GM12864 (cell line): ENCODE measurements around the gene CCDC61.

Source experiments
- DNase-seq: peaks from one replicate; pipeline ENCODE4 v3.0.0-alpha.2; 2011; ENCODE audit warnings: low read depth
- H3K4me3 ChIP-seq: 2 replicates; pipeline ENCODE4 v1.5.1; 2011; ENCODE audit warnings: mild to moderate bottlenecking, low read depth, low read length, control low read depth
- TF ChIP-seq, protein P1 (sequence below): IDR thresholded peaks from 2 replicates; pipeline ENCODE4 v1.5.1; 2011; ENCODE audit warnings: low read depth, mild to moderate bottlenecking, moderate library complexity, low read length, control low read depth, inconsistent platforms; ENCODE audit errors: missing control alignments

CCDC61 gene

DNA sequence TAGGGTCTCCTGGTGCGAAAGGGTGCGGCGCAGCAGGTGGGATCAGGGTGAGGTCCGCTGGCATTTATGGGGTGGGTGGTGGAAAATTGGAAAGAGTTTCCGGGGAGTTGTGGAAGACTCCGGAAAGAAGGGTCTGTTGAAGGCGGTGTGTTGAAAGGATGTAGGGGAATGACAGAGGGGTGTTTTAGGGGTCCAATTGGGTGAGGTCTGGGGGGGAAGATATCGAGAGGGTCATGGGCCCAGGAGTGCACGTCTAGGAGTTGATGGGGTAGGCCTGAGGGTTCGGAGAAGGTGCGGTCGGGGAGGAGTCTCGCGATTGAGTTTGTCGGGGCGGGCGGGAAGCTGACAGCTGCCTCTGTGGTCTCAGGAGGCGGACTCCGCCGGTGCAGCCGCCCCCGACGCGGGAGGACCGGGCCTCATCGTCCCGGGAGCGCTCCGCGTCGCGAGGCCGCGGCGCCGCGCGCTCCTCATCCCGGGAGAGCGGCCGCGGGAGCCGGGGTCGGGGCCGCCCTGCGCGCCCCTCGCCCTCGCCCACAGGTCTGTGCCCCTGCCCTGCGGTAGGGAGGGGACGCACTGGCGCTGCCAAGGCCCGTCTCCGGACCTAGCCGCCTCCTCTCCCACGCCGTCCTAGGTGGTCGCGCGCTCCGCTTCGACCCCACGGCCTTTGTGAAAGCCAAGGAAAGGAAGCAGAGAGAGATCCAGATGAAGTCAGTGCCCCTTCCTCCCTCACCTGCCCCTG is 20.6 kb downstream of the CCDC61 start:
- TF ChIP-seq, protein P1, sequence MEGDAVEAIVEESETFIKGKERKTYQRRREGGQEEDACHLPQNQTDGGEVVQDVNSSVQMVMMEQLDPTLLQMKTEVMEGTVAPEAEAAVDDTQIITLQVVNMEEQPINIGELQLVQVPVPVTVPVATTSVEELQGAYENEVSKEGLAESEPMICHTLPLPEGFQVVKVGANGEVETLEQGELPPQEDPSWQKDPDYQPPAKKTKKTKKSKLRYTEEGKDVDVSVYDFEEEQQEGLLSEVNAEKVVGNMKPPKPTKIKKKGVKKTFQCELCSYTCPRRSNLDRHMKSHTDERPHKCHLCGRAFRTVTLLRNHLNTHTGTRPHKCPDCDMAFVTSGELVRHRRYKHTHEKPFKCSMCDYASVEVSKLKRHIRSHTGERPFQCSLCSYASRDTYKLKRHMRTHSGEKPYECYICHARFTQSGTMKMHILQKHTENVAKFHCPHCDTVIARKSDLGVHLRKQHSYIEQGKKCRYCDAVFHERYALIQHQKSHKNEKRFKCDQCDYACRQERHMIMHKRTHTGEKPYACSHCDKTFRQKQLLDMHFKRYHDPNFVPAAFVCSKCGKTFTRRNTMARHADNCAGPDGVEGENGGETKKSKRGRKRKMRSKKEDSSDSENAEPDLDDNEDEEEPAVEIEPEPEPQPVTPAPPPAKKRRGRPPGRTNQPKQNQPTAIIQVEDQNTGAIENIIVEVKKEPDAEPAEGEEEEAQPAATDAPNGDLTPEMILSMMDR = no peak
- peak overlapping the region; percentile 68 for H3K4me3 ChIP-seq
- DNase-seq = no peak

DNA sequence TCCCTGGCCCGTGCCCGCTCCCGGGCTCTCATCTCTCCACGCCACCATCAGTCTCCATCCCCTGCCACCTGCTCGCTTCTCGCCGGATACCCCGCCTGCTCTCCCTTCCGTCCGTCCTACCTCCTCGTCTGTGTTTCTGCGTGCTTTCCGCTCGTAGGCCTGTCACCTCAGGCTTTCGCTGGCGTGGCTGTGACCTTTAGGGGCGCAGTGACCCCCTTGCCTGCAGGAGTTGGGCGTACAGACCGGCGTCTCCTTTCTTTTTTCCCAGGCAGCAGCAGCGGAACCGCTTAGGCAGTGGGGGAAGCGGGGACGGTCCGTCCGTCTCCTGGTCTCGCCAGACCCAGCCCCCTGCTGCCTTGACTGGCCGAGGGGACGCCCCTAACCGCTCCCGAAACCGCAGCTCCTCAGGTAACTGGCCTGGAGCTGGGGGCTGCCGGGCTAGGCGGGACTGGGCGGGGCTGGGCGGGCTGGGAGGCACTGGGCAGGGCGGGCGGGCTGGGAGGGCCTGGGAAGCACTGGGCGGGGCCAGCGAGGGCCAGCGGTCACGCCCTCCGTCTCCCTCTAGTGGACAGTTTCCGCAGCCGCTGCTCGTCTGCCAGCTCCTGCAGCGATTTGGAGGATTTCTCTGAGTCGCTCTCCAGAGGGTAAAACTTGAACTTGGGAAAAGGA is 21.3 kb downstream of the CCDC61 start:
- TF ChIP-seq, protein P1 = peak; percentile 83
- peak overlapping the region; percentile 68 for H3K4me3 ChIP-seq
- no peak for DNase-seq

DNA sequence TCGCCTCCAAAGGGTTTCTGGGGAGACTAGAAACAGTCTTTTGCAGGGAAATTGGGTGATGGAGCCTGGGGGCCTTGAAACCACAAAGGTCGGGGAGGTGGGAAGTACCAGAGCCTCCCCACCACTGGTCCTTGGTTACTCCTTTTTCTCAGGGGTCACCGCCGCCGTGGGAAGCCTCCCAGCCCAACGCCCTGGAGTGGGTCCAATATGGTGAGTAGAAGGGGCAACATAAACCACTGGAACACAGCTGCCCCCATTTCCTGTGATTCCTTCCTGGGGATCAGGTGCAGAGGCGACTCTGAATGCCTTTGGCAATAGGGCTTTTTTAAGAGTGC is 21.8 kb downstream of the CCDC61 start:
- DNase-seq = no peak

DNA sequence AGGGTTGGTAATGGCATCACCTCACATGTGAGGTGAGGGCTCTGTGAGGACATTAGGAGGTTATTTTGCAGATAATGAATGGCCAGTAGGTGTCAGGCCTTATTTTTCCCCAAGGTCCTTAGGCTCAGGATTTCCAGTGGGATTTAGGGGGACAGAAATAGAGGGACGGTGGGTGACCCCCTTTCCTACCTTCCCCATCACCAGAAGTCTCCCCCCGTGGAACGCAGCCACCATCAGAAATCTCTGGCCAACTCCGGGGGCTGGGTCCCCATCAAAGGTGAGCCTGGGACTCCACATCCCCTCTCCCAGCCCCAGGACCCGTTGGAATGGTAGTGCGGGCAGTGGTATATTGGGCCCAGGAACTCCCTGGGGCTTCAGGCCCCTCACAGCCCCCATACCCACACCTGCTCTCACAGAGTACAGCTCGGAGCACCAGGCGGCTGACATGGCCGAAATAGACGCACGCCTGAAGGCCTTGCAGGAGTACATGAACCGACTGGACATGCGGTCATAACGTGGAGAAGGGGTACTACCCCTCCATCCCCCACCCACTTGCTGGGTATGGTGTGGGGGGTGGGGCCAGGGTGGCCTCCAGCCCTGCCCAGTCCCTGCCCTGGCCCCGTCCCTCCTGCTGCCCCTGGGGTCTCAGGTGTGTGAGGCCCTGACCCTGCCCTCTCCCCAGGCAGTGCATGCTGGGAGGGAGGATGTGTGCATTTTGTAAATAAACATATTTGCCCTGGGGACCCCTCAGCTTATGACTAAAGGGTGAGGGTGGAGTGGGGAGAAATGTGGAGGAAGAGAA is 22.8 kb downstream of the CCDC61 start:
- TF ChIP-seq, protein P1 = no peak
- H3K4me3 ChIP-seq = no peak overlapping the region
- no peak for DNase-seq

More for the DNA sequence above, 21.8 kb downstream of the CCDC61 start:
- H3K4me3 ChIP-seq = no peak overlapping the region
- TF ChIP-seq, protein P1 = no peak

DNA sequence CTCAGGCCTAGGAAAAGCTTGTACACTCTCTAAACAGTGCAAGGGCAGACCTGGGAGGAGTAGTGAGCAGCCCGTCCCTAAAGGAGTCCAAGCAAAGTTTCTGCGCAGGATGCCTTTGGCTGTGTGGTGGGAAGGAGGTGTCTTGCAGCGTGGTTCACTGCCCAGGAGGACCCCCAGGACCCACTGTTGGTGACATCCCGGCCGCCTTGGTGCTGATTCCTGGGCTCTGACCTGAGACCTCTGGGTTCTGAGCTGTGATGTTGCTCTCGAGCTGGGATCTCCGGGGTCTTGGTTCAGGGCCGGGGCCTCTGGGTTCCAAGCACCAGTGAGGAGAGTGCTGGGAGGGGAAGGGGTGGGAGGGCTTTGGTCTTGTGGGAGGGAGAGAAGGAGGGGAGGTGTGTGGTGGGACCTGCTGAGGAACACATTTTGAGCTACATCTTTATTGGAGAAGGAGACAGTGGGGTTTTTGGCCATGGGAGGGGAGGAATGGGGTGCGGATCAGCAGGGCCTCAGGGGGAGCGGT is 23.5 kb downstream of the CCDC61 start:
- no peak overlapping the region for H3K4me3 ChIP-seq
- TF ChIP-seq, protein P1 = no peak
- DNase-seq = no peak

DNA sequence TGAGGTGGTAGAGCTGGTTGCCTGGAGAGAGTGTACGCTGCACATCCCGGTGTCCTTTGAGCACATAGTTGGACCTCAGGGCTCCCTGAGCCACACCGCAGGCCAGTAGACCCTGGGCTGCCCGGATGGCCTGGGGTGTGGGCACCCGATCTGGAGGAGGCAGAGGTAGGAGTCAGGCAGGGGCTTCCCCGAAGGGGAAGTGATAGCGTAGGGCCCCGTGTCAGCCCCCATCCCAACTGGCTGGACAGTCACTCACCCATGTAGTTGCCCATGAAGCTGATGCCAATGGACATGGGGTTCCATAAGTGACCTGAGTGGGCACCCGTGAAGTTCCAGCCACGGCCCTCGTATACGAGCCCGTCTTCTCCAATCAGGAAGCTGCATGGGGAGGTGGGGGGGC is 24.0 kb downstream of the CCDC61 start:
- TF ChIP-seq, protein P1 = no peak
- DNase-seq = no peak
- no peak overlapping the region for H3K4me3 ChIP-seq
